HepG2 (cell line): ENCODE measurements around the gene FNDC3B. TPM values are rescaled to one million over a fixed set of nuclear protein-coding genes. Genes with fewer than 3 reads are reported as not detected.

Source experiments
- ATAC-seq: fragments of 200-7000 bp; cut with Tn5 transposase; 3 replicates; pipeline ENCODE4 v1.9.1; 2020; ENCODE audit warnings: mild to moderate bottlenecking, moderate library complexity
- BruUV-seq: library from RNA; stranded (reverse); fragments of 400-500 nt; replicated peaks from 2 replicates; lab custom pipeline; 2021; lab: Mats Ljungman, UMichigan
- CTCF ChIA-PET: fragments of 300-600 bp; formaldehyde crosslinking; extraction: SDS; loops from one replicate; lab custom pipeline; 2021; ENCODE audit warnings: low total read pairs, inconsistent platforms, low intra/inter-chr PET ratio; lab: Yijun Ruan, JAX
- POLR2A ChIA-PET: fragments of 350-600 bp; sonication (Branson Sonifier 250); formaldehyde crosslinking; loops from one replicate; lab custom pipeline; 2020; ENCODE audit warnings: antibody characterized with exemption, inconsistent platforms; lab: Yijun Ruan, JAX
- DNase-seq: peaks from one replicate; pipeline ENCODE4 v3.0.0-alpha.2; 2015; ENCODE audit warnings: low spot score
- FAIRE-seq: peaks from 3 replicates; lab custom pipeline; 2011; peaks lifted over from hg19 to GRCh38; lab: Jason Lieb, UNC
- H2AFZ ChIP-seq: one replicate; pipeline ENCODE4 v1.6.1; 2011; ENCODE audit warnings: low read length, inconsistent platforms
- H3K27ac ChIP-seq: fragments of 300-600 bp; 3 replicates; pipeline ENCODE4 v1.8.0; 2011; ENCODE audit warnings: mixed run types, mild to moderate bottlenecking, mixed read lengths, low read length, inconsistent platforms; ENCODE audit not compliant: insufficient read depth; ENCODE audit errors: extremely low read length
- H3K27me3 ChIP-seq, 2 experiments: fragments of 200-600 bp in 1 of 2; 2 replicates in 1 of 2; 3 replicates in 1 of 2; pipeline versions ENCODE4 v1.6.0 to v1.8.0; 2011; ENCODE audit warnings: low read length in 2 of 2, mild to moderate bottlenecking in 2 of 2, moderate library complexity in 2 of 2, inconsistent platforms in 1 of 2; ENCODE audit not compliant: insufficient read depth in 2 of 2, control insufficient read depth in 1 of 2
- H3K36me3 ChIP-seq, 2 experiments: fragments of 200-600 bp in 1 of 2; replicated peaks in 1 of 2; 2 replicates in 1 of 2; 3 replicates in 1 of 2; pipeline versions ENCODE4 v1.5.1 to v1.8.0; 2011; ENCODE audit warnings: low read length in 2 of 2, inconsistent platforms in 1 of 2; ENCODE audit not compliant: insufficient read depth in 2 of 2, control insufficient read depth in 1 of 2
- H3K4me1 ChIP-seq: 2 replicates; pipeline ENCODE4 v1.5.1; 2012; ENCODE audit warnings: low read length, inconsistent platforms; ENCODE audit not compliant: insufficient read depth
- H3K4me2 ChIP-seq: 2 replicates; pipeline ENCODE4 v1.6.0; 2011; ENCODE audit warnings: low read depth, low read length, inconsistent platforms
- H3K4me3 ChIP-seq, 3 experiments: fragments of 200-600 bp in 1 of 3; sonication (generic), shearing (Covaris generic) in 1 of 3; replicated peaks in 1 of 3; 2 replicates each; pipeline ENCODE4 v1.5.1; 2011 to 2016; ENCODE audit warnings: low read length in 3 of 3, inconsistent platforms in 2 of 3, low read depth in 2 of 3, mild to moderate bottlenecking in 2 of 3, control low read depth in 1 of 3, mixed read lengths in 1 of 3; ENCODE audit not compliant: insufficient read depth in 1 of 3
- H3K79me2 ChIP-seq: one replicate; pipeline ENCODE4 v1.6.1; 2011; ENCODE audit warnings: low read length, inconsistent platforms; ENCODE audit not compliant: insufficient read depth
- H3K9ac ChIP-seq: 2 replicates; pipeline ENCODE4 v1.6.0; 2011; ENCODE audit warnings: mild to moderate bottlenecking, low read depth, low read length, inconsistent platforms; ENCODE audit not compliant: insufficient read depth
- H3K9me3 ChIP-seq: 2 replicates; pipeline ENCODE4 v1.5.1; 2012; ENCODE audit warnings: mild to moderate bottlenecking, low read length
- H4K20me1 ChIP-seq: 2 replicates; pipeline ENCODE4 v1.6.0; 2011; ENCODE audit warnings: inconsistent platforms, mild to moderate bottlenecking, low read length, moderate library complexity; ENCODE audit not compliant: insufficient read depth
- AGO2 ChIP-seq: fragments of 200-400 bp; formaldehyde crosslinking; optimal IDR thresholded peaks from 2 replicates; pipeline ENCODE3; 2017; ENCODE audit warnings: mild to moderate bottlenecking, low read depth, low read length, moderate library complexity
- SETDB1 ChIP-seq: sonication (generic); formaldehyde crosslinking; IDR thresholded peaks from 2 replicates; pipeline ENCODE4 v1.5.1; 2020; ENCODE audit warnings: missing genetic modification reagents, mild to moderate bottlenecking, borderline replicate concordance
- SNRNP70 ChIP-seq: fragments of 200-400 bp; formaldehyde crosslinking; IDR thresholded peaks from 2 replicates; pipeline ENCODE4 v1.6.1; 2017; ENCODE audit warnings: mild to moderate bottlenecking, low read depth, low read length, moderate library complexity
- TEAD3 ChIP-seq: optimal IDR thresholded peaks from 2 replicates; pipeline ENCODE3; 2016; ENCODE audit warnings: borderline replicate concordance
- ZNF552 ChIP-seq: sonication (generic); formaldehyde crosslinking; IDR thresholded peaks from 2 replicates; pipeline ENCODE4 v1.9.0; 2022; ENCODE audit warnings: missing genetic modification reagents, mild to moderate bottlenecking, borderline replicate concordance
- ZNF615 ChIP-seq: sonication (generic); formaldehyde crosslinking; IDR thresholded peaks from 2 replicates; pipeline ENCODE4 v1.5.0; 2020; ENCODE audit warnings: mild to moderate bottlenecking, missing genetic modification reagents, borderline replicate concordance
- ZSCAN30 ChIP-seq: sonication (generic); formaldehyde crosslinking; IDR thresholded peaks from 2 replicates; pipeline ENCODE4 v1.5.0; 2020; ENCODE audit warnings: mild to moderate bottlenecking, missing genetic modification reagents
- WGBS: methylation state at CpG from one replicate; pipeline ENCODE4 v1.1.6; 2017; ENCODE audit warnings: low lambda C conversion rate; 5-methylcytosine and 5-hydroxymethylcytosine counted together
- in situ Hi-C: cut with HindIII; loops from 2 replicates; pipeline ENCODE4 v1.10.0; 2017; ENCODE audit warnings: low pct_unique_long_range_greater_than_20kb; ENCODE audit not compliant: extremely low pct_ligation_motif_present
- intact Hi-C: fragments of 100-400 bp; cut with micrococcal nuclease; formaldehyde crosslinking; loops from one replicate; pipeline ENCODE4 v1.10.0; 2022; ENCODE audit not compliant: unreplicated experiment
- polyA plus RNA-seq, 8 experiments: library from polyadenylated mRNA; depleted of rRNA in 3 of 8; stranded (reverse) in 7 of 8; unstranded in 1 of 8; fragments of >200 nt; fragmentation: Illumina TruSeq in 4 of 8; extraction: Trizol in 4 of 8; gene quantifications; 2 replicates each; pipeline versions ENCODE4 v1.2.1 to v1.2.3, GENCODE V29; 2011 to 2016; ENCODE audit warnings: low read depth in 4 of 8, missing spikeins in 1 of 8, mixed read lengths in 1 of 8; ENCODE audit not compliant: insufficient read depth in 1 of 8
- total RNA-seq, 5 experiments: library from RNA; depleted of rRNA; stranded (reverse); fragments of >200 nt; fragmentation: Illumina TruSeq; extraction: Trizol; gene quantifications; 2 replicates each; pipeline ENCODE4 v1.2.3, GENCODE V29; 2016; ENCODE audit warnings: low read depth in 1 of 5
- TF ChIP-seq, protein P1 (sequence below): sonication (generic); formaldehyde crosslinking; IDR thresholded peaks from 2 replicates; pipeline ENCODE4 v1.4.0; 2020; ENCODE audit warnings: missing genetic modification reagents, borderline replicate concordance
- TF ChIP-seq, protein P2 (sequence below): IDR thresholded peaks from 2 replicates; pipeline ENCODE4 v1.6.1; 2012; ENCODE audit warnings: low read length, improper control_type of control experiment
- TF ChIP-seq, protein P3 (sequence below): sonication (generic); formaldehyde crosslinking; IDR thresholded peaks from 2 replicates; pipeline ENCODE4 v1.8.1; 2022; ENCODE audit warnings: mild to moderate bottlenecking, missing genetic modification reagents
- TF ChIP-seq, protein P4 (sequence below): sonication (generic); formaldehyde crosslinking; IDR thresholded peaks from 2 replicates; pipeline ENCODE4 v1.4.0; 2020; ENCODE audit warnings: mild to moderate bottlenecking, missing genetic modification reagents
- TF ChIP-seq, protein P5 (sequence below): sonication (generic); formaldehyde crosslinking; IDR thresholded peaks from 2 replicates; pipeline ENCODE4 v1.4.0; 2020; ENCODE audit warnings: missing genetic modification reagents
- TF ChIP-seq, protein P6 (sequence below): sonication (generic); formaldehyde crosslinking; IDR thresholded peaks from 2 replicates; pipeline ENCODE4 v1.9.0; 2022; ENCODE audit warnings: low read depth, missing genetic modification reagents

The FNDC3B gene
- total and polyA plus RNA-seq, 2 of the 13 experiments (the other 11 are each of a cell fraction or from before 2014, with no cell fraction given) = 74.8 to 103 TPM

DNA sequence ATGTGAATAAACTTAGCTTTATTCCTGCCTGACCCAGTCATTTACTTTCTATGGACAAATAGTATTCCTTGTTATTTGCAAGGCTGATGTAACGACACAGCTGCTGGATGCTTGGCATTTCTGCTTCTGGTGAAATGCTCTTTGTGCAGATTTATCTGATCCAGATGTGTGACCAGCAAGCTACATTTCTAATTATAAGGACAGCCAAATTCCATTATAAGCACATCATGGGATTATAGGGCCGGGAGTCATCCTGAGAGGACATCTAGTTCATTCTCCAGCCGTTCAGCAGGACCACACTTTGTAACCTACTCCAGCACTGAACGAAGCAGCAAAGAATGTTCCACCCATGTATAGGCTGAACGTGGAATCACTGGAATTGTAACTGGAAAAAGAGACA lies 42.9 kb downstream of the FNDC3B start:
- Histone ChIP-seq H4K20me1 (peaks cover 93% of the 10 kb centered on the region), H3K9ac (no peak overlapping the region), H2AFZ (no peak overlapping the region), H3K4me2 (peak overlapping the region; percentile 20; the same call in 1 of the 2 replicates), H3K79me2 (peaks cover 100% of the 10 kb centered on the region), H3K27me3 (no peaks in the 10 kb centered on the region), H3K9me3 (no peaks in the 10 kb centered on the region), H3K4me3 (no peak overlapping the region; a peak in 1 of 6 replicates), H3K4me1 (peaks cover 100% of the 10 kb centered on the region), H3K36me3 (peaks cover 6 to 9% of the 10 kb centered on the region in 2 experiments; a peak in 4 of 5 replicates), H3K27ac (peak overlapping the region; percentile 66)
- DNase-seq = peak; percentile 49
- intact Hi-C loops (loop anchor here (5.0 kb wide), 1 partner anchor 40 kb away; no protein-coding TSS in a partner anchor), in situ Hi-C loops (no loop called here)
- ChIA-PET POLR2A (interaction anchor here (0.9 to 1.4 kb wide), 4 partner anchors 9 to 272 kb away, joined by 3 to 4 read pairs (median 4); partner anchors contain the start of gene PLD1), CTCF (no interaction called here)
- BruUV-seq = no TSS peak
- 51% methylated on average over 5 of the region's 5 CpGs for WGBS
- peak; percentile 7; the same call in 1 of the 3 replicates for ATAC-seq
- FAIRE-seq = no peak
- TF ChIP-seq ZSCAN30 (CRISPR knock-in tag) (no peak), SETDB1 (CRISPR knock-in tag) (no peak), SNRNP70 (no peak), TEAD3 (CRISPR knock-in tag) (peak; percentile 42), ZNF615 (CRISPR knock-in tag) (no peak), ZNF552 (CRISPR knock-in tag) (no peak), AGO2 (no peak)
- TF ChIP-seq, protein P1, sequence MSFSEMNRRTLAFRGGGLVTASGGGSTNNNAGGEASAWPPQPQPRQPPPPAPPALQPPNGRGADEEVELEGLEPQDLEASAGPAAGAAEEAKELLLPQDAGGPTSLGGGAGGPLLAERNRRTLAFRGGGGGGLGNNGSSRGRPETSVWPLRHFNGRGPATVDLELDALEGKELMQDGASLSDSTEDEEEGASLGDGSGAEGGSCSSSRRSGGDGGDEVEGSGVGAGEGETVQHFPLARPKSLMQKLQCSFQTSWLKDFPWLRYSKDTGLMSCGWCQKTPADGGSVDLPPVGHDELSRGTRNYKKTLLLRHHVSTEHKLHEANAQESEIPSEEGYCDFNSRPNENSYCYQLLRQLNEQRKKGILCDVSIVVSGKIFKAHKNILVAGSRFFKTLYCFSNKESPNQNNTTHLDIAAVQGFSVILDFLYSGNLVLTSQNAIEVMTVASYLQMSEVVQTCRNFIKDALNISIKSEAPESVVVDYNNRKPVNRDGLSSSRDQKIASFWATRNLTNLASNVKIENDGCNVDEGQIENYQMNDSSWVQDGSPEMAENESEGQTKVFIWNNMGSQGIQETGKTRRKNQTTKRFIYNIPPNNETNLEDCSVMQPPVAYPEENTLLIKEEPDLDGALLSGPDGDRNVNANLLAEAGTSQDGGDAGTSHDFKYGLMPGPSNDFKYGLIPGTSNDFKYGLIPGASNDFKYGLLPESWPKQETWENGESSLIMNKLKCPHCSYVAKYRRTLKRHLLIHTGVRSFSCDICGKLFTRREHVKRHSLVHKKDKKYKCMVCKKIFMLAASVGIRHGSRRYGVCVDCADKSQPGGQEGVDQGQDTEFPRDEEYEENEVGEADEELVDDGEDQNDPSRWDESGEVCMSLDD (CRISPR knock-in tag) = no peak
- TF ChIP-seq, protein P2, sequence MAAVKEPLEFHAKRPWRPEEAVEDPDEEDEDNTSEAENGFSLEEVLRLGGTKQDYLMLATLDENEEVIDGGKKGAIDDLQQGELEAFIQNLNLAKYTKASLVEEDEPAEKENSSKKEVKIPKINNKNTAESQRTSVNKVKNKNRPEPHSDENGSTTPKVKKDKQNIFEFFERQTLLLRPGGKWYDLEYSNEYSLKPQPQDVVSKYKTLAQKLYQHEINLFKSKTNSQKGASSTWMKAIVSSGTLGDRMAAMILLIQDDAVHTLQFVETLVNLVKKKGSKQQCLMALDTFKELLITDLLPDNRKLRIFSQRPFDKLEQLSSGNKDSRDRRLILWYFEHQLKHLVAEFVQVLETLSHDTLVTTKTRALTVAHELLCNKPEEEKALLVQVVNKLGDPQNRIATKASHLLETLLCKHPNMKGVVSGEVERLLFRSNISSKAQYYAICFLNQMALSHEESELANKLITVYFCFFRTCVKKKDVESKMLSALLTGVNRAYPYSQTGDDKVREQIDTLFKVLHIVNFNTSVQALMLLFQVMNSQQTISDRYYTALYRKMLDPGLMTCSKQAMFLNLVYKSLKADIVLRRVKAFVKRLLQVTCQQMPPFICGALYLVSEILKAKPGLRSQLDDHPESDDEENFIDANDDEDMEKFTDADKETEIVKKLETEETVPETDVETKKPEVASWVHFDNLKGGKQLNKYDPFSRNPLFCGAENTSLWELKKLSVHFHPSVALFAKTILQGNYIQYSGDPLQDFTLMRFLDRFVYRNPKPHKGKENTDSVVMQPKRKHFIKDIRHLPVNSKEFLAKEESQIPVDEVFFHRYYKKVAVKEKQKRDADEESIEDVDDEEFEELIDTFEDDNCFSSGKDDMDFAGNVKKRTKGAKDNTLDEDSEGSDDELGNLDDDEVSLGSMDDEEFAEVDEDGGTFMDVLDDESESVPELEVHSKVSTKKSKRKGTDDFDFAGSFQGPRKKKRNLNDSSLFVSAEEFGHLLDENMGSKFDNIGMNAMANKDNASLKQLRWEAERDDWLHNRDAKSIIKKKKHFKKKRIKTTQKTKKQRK = no peak
- TF ChIP-seq, protein P3, sequence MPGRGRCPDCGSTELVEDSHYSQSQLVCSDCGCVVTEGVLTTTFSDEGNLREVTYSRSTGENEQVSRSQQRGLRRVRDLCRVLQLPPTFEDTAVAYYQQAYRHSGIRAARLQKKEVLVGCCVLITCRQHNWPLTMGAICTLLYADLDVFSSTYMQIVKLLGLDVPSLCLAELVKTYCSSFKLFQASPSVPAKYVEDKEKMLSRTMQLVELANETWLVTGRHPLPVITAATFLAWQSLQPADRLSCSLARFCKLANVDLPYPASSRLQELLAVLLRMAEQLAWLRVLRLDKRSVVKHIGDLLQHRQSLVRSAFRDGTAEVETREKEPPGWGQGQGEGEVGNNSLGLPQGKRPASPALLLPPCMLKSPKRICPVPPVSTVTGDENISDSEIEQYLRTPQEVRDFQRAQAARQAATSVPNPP = no peak
- TF ChIP-seq, protein P4, sequence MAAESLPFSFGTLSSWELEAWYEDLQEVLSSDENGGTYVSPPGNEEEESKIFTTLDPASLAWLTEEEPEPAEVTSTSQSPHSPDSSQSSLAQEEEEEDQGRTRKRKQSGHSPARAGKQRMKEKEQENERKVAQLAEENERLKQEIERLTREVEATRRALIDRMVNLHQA (CRISPR knock-in tag) = no peak
- TF ChIP-seq, protein P5, sequence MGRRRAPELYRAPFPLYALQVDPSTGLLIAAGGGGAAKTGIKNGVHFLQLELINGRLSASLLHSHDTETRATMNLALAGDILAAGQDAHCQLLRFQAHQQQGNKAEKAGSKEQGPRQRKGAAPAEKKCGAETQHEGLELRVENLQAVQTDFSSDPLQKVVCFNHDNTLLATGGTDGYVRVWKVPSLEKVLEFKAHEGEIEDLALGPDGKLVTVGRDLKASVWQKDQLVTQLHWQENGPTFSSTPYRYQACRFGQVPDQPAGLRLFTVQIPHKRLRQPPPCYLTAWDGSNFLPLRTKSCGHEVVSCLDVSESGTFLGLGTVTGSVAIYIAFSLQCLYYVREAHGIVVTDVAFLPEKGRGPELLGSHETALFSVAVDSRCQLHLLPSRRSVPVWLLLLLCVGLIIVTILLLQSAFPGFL (CRISPR knock-in tag) = no peak
- TF ChIP-seq, protein P6, sequence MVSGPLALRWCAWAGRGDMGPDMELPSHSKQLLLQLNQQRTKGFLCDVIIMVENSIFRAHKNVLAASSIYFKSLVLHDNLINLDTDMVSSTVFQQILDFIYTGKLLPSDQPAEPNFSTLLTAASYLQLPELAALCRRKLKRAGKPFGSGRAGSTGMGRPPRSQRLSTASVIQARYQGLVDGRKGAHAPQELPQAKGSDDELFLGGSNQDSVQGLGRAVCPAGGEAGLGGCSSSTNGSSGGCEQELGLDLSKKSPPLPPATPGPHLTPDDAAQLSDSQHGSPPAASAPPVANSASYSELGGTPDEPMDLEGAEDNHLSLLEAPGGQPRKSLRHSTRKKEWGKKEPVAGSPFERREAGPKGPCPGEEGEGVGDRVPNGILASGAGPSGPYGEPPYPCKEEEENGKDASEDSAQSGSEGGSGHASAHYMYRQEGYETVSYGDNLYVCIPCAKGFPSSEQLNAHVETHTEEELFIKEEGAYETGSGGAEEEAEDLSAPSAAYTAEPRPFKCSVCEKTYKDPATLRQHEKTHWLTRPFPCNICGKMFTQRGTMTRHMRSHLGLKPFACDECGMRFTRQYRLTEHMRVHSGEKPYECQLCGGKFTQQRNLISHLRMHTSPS = no peak
